ENCODE data around the gene SH3PXD2A.

DNA sequence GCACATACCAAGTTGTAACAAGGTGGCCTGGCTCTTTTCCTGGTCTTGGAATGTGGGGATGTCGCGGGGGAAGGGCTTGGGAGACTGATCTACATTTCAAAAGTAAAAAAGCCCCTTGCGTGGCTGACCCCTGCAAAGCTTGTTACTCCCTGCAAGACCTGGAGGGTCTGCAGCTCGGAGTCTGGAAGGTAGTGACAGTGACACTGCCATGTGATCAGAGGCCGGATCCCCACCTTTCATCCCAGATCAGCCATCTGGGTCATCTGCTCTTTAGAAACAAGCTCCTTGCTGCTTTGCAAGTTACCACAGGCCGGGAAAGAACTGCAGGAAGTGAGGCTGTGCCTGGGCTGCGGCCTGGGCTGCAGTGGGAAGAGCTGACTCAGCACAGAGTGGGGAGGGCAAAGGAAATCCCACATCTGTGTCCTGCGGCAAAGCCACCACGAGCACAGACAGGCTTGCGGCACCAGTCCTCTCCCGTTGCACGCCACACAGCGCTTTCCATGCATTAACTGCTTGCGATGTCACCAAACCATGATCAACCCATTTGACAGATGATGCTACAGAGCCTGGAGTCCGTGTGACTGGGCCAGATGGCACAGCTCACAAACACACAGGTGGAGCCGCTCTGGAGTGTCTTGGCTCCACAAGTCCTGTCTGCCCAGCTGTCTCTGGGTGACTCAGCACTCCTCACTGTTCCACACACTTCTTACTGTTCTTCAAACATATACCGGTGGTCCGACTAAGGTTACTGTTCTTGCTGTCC lies 97.7 kb downstream of the SH3PXD2A start:
- TF ChIP-seq, protein P1, sequence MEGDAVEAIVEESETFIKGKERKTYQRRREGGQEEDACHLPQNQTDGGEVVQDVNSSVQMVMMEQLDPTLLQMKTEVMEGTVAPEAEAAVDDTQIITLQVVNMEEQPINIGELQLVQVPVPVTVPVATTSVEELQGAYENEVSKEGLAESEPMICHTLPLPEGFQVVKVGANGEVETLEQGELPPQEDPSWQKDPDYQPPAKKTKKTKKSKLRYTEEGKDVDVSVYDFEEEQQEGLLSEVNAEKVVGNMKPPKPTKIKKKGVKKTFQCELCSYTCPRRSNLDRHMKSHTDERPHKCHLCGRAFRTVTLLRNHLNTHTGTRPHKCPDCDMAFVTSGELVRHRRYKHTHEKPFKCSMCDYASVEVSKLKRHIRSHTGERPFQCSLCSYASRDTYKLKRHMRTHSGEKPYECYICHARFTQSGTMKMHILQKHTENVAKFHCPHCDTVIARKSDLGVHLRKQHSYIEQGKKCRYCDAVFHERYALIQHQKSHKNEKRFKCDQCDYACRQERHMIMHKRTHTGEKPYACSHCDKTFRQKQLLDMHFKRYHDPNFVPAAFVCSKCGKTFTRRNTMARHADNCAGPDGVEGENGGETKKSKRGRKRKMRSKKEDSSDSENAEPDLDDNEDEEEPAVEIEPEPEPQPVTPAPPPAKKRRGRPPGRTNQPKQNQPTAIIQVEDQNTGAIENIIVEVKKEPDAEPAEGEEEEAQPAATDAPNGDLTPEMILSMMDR (conservative IDR thresholded peaks at IDR 0.05; ENCODE audit: low read depth in 2 of 2) = no peak
- TF ChIP-seq ZNF114 (CRISPR knock-in tag; IDR thresholded peaks at IDR 0.05) = no peak
- no peak for TF ChIP-seq CREB1 (CRISPR knock-in tag; IDR thresholded peaks at IDR 0.05; ENCODE audit: low read depth)
- no peak for TF ChIP-seq POLR2AphosphoS5 (IDR thresholded peaks at IDR 0.05; ENCODE audit: low read depth)
- no peak for TF ChIP-seq NANOG (IDR thresholded peaks at IDR 0.05; ENCODE audit: borderline replicate concordance)
- TF ChIP-seq, protein P2, sequence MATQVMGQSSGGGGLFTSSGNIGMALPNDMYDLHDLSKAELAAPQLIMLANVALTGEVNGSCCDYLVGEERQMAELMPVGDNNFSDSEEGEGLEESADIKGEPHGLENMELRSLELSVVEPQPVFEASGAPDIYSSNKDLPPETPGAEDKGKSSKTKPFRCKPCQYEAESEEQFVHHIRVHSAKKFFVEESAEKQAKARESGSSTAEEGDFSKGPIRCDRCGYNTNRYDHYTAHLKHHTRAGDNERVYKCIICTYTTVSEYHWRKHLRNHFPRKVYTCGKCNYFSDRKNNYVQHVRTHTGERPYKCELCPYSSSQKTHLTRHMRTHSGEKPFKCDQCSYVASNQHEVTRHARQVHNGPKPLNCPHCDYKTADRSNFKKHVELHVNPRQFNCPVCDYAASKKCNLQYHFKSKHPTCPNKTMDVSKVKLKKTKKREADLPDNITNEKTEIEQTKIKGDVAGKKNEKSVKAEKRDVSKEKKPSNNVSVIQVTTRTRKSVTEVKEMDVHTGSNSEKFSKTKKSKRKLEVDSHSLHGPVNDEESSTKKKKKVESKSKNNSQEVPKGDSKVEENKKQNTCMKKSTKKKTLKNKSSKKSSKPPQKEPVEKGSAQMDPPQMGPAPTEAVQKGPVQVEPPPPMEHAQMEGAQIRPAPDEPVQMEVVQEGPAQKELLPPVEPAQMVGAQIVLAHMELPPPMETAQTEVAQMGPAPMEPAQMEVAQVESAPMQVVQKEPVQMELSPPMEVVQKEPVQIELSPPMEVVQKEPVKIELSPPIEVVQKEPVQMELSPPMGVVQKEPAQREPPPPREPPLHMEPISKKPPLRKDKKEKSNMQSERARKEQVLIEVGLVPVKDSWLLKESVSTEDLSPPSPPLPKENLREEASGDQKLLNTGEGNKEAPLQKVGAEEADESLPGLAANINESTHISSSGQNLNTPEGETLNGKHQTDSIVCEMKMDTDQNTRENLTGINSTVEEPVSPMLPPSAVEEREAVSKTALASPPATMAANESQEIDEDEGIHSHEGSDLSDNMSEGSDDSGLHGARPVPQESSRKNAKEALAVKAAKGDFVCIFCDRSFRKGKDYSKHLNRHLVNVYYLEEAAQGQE (IDR thresholded peaks at IDR 0.05; ENCODE audit: unreplicated experiment) = no peak
- TF ChIP-seq, protein P3, sequence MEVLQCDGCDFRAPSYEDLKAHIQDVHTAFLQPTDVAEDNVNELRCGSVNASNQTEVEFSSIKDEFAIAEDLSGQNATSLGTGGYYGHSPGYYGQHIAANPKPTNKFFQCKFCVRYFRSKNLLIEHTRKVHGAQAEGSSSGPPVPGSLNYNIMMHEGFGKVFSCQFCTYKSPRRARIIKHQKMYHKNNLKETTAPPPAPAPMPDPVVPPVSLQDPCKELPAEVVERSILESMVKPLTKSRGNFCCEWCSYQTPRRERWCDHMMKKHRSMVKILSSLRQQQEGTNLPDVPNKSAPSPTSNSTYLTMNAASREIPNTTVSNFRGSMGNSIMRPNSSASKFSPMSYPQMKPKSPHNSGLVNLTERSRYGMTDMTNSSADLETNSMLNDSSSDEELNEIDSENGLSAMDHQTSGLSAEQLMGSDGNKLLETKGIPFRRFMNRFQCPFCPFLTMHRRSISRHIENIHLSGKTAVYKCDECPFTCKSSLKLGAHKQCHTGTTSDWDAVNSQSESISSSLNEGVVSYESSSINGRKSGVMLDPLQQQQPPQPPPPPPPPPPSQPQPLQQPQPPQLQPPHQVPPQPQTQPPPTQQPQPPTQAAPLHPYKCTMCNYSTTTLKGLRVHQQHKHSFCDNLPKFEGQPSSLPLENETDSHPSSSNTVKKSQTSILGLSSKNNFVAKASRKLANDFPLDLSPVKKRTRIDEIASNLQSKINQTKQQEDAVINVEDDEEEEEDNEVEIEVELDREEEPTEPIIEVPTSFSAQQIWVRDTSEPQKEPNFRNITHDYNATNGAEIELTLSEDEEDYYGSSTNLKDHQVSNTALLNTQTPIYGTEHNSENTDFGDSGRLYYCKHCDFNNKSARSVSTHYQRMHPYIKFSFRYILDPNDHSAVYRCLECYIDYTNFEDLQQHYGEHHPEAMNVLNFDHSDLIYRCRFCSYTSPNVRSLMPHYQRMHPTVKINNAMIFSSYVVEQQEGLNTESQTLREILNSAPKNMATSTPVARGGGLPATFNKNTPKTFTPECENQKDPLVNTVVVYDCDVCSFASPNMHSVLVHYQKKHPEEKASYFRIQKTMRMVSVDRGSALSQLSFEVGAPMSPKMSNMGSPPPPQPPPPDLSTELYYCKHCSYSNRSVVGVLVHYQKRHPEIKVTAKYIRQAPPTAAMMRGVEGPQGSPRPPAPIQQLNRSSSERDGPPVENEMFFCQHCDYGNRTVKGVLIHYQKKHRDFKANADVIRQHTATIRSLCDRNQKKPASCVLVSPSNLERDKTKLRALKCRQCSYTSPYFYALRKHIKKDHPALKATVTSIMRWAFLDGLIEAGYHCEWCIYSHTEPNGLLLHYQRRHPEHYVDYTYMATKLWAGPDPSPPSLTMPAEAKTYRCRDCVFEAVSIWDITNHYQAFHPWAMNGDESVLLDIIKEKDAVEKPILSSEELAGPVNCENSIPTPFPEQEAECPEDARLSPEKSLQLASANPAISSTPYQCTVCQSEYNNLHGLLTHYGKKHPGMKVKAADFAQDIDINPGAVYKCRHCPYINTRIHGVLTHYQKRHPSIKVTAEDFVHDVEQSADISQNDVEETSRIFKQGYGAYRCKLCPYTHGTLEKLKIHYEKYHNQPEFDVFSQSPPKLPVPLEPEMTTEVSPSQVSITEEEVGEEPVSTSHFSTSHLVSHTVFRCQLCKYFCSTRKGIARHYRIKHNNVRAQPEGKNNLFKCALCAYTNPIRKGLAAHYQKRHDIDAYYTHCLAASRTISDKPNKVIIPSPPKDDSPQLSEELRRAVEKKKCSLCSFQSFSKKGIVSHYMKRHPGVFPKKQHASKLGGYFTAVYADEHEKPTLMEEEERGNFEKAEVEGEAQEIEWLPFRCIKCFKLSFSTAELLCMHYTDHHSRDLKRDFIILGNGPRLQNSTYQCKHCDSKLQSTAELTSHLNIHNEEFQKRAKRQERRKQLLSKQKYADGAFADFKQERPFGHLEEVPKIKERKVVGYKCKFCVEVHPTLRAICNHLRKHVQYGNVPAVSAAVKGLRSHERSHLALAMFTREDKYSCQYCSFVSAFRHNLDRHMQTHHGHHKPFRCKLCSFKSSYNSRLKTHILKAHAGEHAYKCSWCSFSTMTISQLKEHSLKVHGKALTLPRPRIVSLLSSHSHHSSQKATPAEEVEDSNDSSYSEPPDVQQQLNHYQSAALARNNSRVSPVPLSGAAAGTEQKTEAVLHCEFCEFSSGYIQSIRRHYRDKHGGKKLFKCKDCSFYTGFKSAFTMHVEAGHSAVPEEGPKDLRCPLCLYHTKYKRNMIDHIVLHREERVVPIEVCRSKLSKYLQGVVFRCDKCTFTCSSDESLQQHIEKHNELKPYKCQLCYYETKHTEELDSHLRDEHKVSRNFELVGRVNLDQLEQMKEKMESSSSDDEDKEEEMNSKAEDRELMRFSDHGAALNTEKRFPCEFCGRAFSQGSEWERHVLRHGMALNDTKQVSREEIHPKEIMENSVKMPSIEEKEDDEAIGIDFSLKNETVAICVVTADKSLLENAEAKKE (CRISPR knock-in tag; IDR thresholded peaks at IDR 0.05) = no peak
- no peak for TF ChIP-seq EZH2 (IDR thresholded peaks at IDR 0.05; ENCODE audit: low read depth, unreplicated experiment)
- no peak for TF ChIP-seq EZH2phosphoT487 (IDR thresholded peaks at IDR 0.05; ENCODE audit: unreplicated experiment)
- TF ChIP-seq STAT1 (IDR thresholded peaks at IDR 0.05; ENCODE audit: unreplicated experiment) = no peak
- TF ChIP-seq ETS1 (IDR thresholded peaks at IDR 0.05) = peak; percentile 57; the same call in 1 of the 2 replicates
- no peak for TF ChIP-seq JUNB (IDR thresholded peaks at IDR 0.05; ENCODE audit: unreplicated experiment)
- TF ChIP-seq ZNF331 (CRISPR knock-in tag; IDR thresholded peaks at IDR 0.05; ENCODE audit: low read depth) = no peak
